OCI-LY1 (cell line): ENCODE data around the gene CLEC16A.

ENCODE experiments used
- H2AFZ ChIP-seq: fragments of 200-600 bp; sonication (generic), shearing (Covaris generic); 2 replicates; pipeline ENCODE4 v1.6.0; 2014; ENCODE audit warnings: antibody characterized with exemption, mild to moderate bottlenecking, low read length
- H3F3A ChIP-seq: fragments of 200-600 bp; sonication (generic), shearing (Covaris generic); 2 replicates; pipeline ENCODE4 v1.6.0; 2014; ENCODE audit warnings: mild to moderate bottlenecking, antibody characterized with exemption, low read length, moderate library complexity; ENCODE audit not compliant: insufficient read depth
- H3K27ac ChIP-seq: fragments of 200-600 bp; sonication (generic); 2 replicates; pipeline ENCODE4 v1.5.1; 2014; ENCODE audit warnings: low read length, mixed run types, mild to moderate bottlenecking, low read depth; ENCODE audit not compliant: poor library complexity, severe bottlenecking
- H3K27me3 ChIP-seq: fragments of 200-600 bp; sonication (generic); 2 replicates; pipeline ENCODE4 v1.6.0; 2014; ENCODE audit warnings: antibody characterized with exemption, mild to moderate bottlenecking, low read length, moderate library complexity; ENCODE audit not compliant: insufficient read depth
- H3K36me3 ChIP-seq: fragments of 200-600 bp; sonication (generic); 2 replicates; pipeline ENCODE4 v1.6.1; 2014; ENCODE audit warnings: mild to moderate bottlenecking, antibody characterized with exemption, low read length, moderate library complexity, mixed read lengths; ENCODE audit not compliant: insufficient read depth
- H3K4me1 ChIP-seq: fragments of 200-600 bp; sonication (generic); 2 replicates; pipeline ENCODE4 v1.5.1; 2014; ENCODE audit warnings: mild to moderate bottlenecking, low read length, moderate library complexity; ENCODE audit not compliant: insufficient read depth, severe bottlenecking
- H3K4me2 ChIP-seq: fragments of 200-600 bp; sonication (generic), shearing (Covaris generic); 2 replicates; pipeline ENCODE4 v1.6.1; 2014; ENCODE audit warnings: low read length
- H3K4me3 ChIP-seq: fragments of 200-600 bp; sonication (generic); 2 replicates; pipeline ENCODE4 v1.5.1; 2014; ENCODE audit warnings: low read length, low read depth, mild to moderate bottlenecking, mixed read lengths; ENCODE audit not compliant: poor library complexity, severe bottlenecking
- H3K79me2 ChIP-seq: fragments of 200-600 bp; shearing (Covaris generic); 2 replicates; pipeline ENCODE4 v1.6.1; 2016; ENCODE audit warnings: mixed run types, low read length, mixed read lengths; ENCODE audit not compliant: insufficient read depth
- H3K9ac ChIP-seq: fragments of 200-600 bp; sonication (generic), shearing (Covaris generic); 2 replicates; pipeline ENCODE4 v1.6.1; 2014; ENCODE audit warnings: mild to moderate bottlenecking, low read length, mixed read lengths
- H3K9me2 ChIP-seq: fragments of 200-600 bp; sonication (generic), shearing (Covaris generic); 2 replicates; pipeline ENCODE4 v1.6.1; 2014; ENCODE audit warnings: low read depth, mild to moderate bottlenecking, low read length, mixed read lengths
- H3K9me3 ChIP-seq: fragments of 200-600 bp; shearing (Covaris generic); 2 replicates; pipeline ENCODE4 v1.6.1; 2014; ENCODE audit warnings: low read length, mixed read lengths
- H4K20me1 ChIP-seq: fragments of 200-600 bp; sonication (generic), shearing (Covaris generic); 2 replicates; pipeline ENCODE4 v1.6.0; 2016; ENCODE audit warnings: mild to moderate bottlenecking, low read length; ENCODE audit not compliant: insufficient read depth
- EZH2 ChIP-seq: fragments of 200-600 bp; sonication (generic), shearing (Covaris generic); IDR thresholded peaks from 2 replicates; pipeline ENCODE4 v1.8.0; 2017; ENCODE audit warnings: borderline replicate concordance, mixed run types, mild to moderate bottlenecking, antibody characterized with exemption, low read length, moderate library complexity, mixed read lengths
- TF ChIP-seq, protein P1 (sequence below): fragments of 200-600 bp; sonication (generic), shearing (Covaris generic); IDR thresholded peaks from 2 replicates; pipeline ENCODE4 v1.5.1; 2017; ENCODE audit warnings: mild to moderate bottlenecking, antibody characterized with exemption, low read length, moderate library complexity, mixed read lengths

Gene CLEC16A

GRCh38 chr16:10896165-10896564 lies 48.2 kb upstream of the CLEC16A start:
- H3K9me2 ChIP-seq, result no peaks in the 10 kb centered on the region
- H3K4me2 ChIP-seq, result no peak overlapping the region
- H3K27ac ChIP-seq, result peak overlapping the region; percentile 41
- no peak overlapping the region for H3K4me3 ChIP-seq
- H3K4me1 ChIP-seq, result peaks cover 17% of the 10 kb centered on the region
- H3K36me3 ChIP-seq, result peaks cover 70% of the 10 kb centered on the region
- H2AFZ ChIP-seq, result no peak overlapping the region
- H3K9ac ChIP-seq, result no peak overlapping the region
- no peaks in the 10 kb centered on the region for H3K27me3 ChIP-seq
- H3K9me3 ChIP-seq, result no peaks in the 10 kb centered on the region
- 0 out of 2 replicates have a peak, but pooled peaks cover 3% of the 10 kb centered on the region for H3K79me2 ChIP-seq
- 0 out of 2 replicates have a peak, but pooled peaks cover 3% of the 10 kb centered on the region for H3F3A ChIP-seq
- no peaks in the 10 kb centered on the region for H4K20me1 ChIP-seq
- TF ChIP-seq EZH2, result no peak
- TF ChIP-seq, protein P1, sequence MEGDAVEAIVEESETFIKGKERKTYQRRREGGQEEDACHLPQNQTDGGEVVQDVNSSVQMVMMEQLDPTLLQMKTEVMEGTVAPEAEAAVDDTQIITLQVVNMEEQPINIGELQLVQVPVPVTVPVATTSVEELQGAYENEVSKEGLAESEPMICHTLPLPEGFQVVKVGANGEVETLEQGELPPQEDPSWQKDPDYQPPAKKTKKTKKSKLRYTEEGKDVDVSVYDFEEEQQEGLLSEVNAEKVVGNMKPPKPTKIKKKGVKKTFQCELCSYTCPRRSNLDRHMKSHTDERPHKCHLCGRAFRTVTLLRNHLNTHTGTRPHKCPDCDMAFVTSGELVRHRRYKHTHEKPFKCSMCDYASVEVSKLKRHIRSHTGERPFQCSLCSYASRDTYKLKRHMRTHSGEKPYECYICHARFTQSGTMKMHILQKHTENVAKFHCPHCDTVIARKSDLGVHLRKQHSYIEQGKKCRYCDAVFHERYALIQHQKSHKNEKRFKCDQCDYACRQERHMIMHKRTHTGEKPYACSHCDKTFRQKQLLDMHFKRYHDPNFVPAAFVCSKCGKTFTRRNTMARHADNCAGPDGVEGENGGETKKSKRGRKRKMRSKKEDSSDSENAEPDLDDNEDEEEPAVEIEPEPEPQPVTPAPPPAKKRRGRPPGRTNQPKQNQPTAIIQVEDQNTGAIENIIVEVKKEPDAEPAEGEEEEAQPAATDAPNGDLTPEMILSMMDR, result no peak

DNA sequence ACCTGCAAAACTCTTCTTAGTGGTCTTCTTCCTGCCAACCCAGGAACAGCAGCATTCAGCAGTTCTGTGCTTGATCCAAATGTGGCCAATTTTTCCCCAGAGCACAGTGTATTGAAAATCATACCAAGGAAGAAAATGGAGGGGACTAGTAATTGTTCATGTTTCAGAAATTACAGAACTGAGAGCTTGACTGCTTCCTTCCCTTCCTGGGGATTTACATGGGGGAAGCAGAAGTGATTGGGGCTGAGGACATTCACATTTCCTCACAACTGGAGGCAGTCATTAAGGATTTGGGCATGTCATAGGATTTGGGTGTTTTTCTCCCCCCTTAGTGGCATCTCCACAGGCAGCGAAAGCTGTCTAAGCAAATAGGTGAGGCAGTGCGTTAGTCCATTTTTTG lies 47.6 kb upstream of the CLEC16A start:
- no peak overlapping the region for H3K9ac ChIP-seq
- no peaks in the 10 kb centered on the region for H3F3A ChIP-seq
- H3K36me3 ChIP-seq, result peaks cover 76% of the 10 kb centered on the region
- TF ChIP-seq, protein P1, result no peak
- no peaks in the 10 kb centered on the region for H3K9me2 ChIP-seq
- no peak overlapping the region for H3K4me3 ChIP-seq
- peak overlapping the region; percentile 41 for H3K27ac ChIP-seq
- H4K20me1 ChIP-seq, result no peaks in the 10 kb centered on the region
- H3K4me1 ChIP-seq, result peaks cover 12% of the 10 kb centered on the region
- no peaks in the 10 kb centered on the region for H3K9me3 ChIP-seq
- 0 out of 2 replicates have a peak, but pooled peaks cover 3% of the 10 kb centered on the region for H3K79me2 ChIP-seq
- H3K27me3 ChIP-seq, result no peaks in the 10 kb centered on the region
- no peak overlapping the region for H2AFZ ChIP-seq
- H3K4me2 ChIP-seq, result no peak overlapping the region

GRCh38 chr16:10897134-10897533 lies 47.2 kb upstream of the CLEC16A start:
- Histone ChIP-seq H3K4me1 (peaks cover 8% of the 10 kb centered on the region), H2AFZ (no peak overlapping the region), H3K9me2 (no peaks in the 10 kb centered on the region), H3F3A (no peaks in the 10 kb centered on the region), H3K36me3 (peaks cover 80% of the 10 kb centered on the region), H3K9me3 (no peaks in the 10 kb centered on the region), H3K4me2 (no peak overlapping the region), H3K9ac (no peak overlapping the region), H3K27me3 (no peaks in the 10 kb centered on the region), H4K20me1 (no peaks in the 10 kb centered on the region), H3K4me3 (no peak overlapping the region), H3K27ac (no peak overlapping the region), H3K79me2 (0 out of 2 replicates have a peak, but pooled peaks cover 3% of the 10 kb centered on the region)
- TF ChIP-seq, protein P1, result no peak
- TF ChIP-seq EZH2, result no peak
